Liver (tissue), 9 donors: ENCODE results near the gene TAF5L. TPM values are rescaled to one million over a fixed set of nuclear protein-coding genes. Genes with fewer than 3 reads are reported as not detected.

Experiments
- DNase-seq: peaks from one replicate; pipeline ENCODE4 v3.0.0-alpha.2; 2017; ENCODE audit warnings: low spot score
- H3K27ac ChIP-seq, 2 donors: one replicate each; pipeline ENCODE4 v1.7.0; 2013; ENCODE audit warnings: inconsistent platforms in 2 of 2, low read length in 2 of 2, control low read depth in 1 of 2, low read depth in 1 of 2, mild to moderate bottlenecking in 1 of 2
- H3K27me3 ChIP-seq, 4 donors: one replicate each; pipeline versions ENCODE4 v1.6.1 to v1.7.0; 2013; ENCODE audit warnings: low read length in 3 of 4, inconsistent platforms in 1 of 4, mild to moderate bottlenecking in 1 of 4, moderate library complexity in 1 of 4; ENCODE audit not compliant: control insufficient read depth in 4 of 4, insufficient read depth in 4 of 4
- H3K36me3 ChIP-seq, 4 donors: one replicate each; pipeline versions ENCODE4 v1.6.1 to v1.7.0; 2013; ENCODE audit warnings: low read length in 3 of 4, mild to moderate bottlenecking in 3 of 4, low read depth in 1 of 4, moderate library complexity in 1 of 4; ENCODE audit not compliant: control insufficient read depth in 4 of 4, insufficient read depth in 3 of 4
- H3K4me1 ChIP-seq, 4 donors: one replicate each; pipeline versions ENCODE4 v1.6.1 to v1.7.0; 2013; ENCODE audit warnings: low read length in 3 of 4, mild to moderate bottlenecking in 3 of 4, moderate library complexity in 1 of 4; ENCODE audit not compliant: control insufficient read depth in 4 of 4, insufficient read depth in 4 of 4
- H3K4me3 ChIP-seq, 3 donors: one replicate each; pipeline versions ENCODE4 v1.6.1 to v1.7.0; 2013; ENCODE audit warnings: low read length in 3 of 3, control low read depth in 1 of 3, low read depth in 1 of 3, mild to moderate bottlenecking in 1 of 3
- H3K9ac ChIP-seq, 2 donors: one replicate each; pipeline ENCODE4 v1.7.0; 2013; ENCODE audit warnings: low read length in 2 of 2, mild to moderate bottlenecking in 2 of 2, moderate library complexity in 2 of 2, control low read depth in 1 of 2, low read depth in 1 of 2
- H3K9me3 ChIP-seq, 4 donors: one replicate each; pipeline versions ENCODE4 v1.6.1 to v1.7.0; 2013; ENCODE audit warnings: low read length in 3 of 4; ENCODE audit not compliant: control insufficient read depth in 4 of 4
- CTCF ChIP-seq: fragments of 150-350 bp; IDR thresholded peaks from 2 replicates; pipeline ENCODE4 v1.5.1; 2017; ENCODE audit warnings: improper control_type of control experiment, low read depth, low read length; ENCODE audit not compliant: missing input control
- EGR1 ChIP-seq, 2 donors: IDR thresholded peaks; 2 replicates each; pipeline ENCODE4 v1.6.1; 2016 to 2018; ENCODE audit warnings: antibody characterized with exemption in 2 of 2, low read depth in 2 of 2
- FOXA1 ChIP-seq: IDR thresholded peaks from 2 replicates; pipeline ENCODE4 v1.6.1; 2016; ENCODE audit warnings: antibody characterized with exemption
- FOXA2 ChIP-seq: IDR thresholded peaks from 2 replicates; pipeline ENCODE4 v1.6.1; 2016; ENCODE audit warnings: antibody characterized with exemption
- GABPA ChIP-seq, 2 donors: IDR thresholded peaks in 1 of 2; conservative IDR thresholded peaks in 1 of 2; 2 replicates each; pipeline ENCODE4 v1.6.1; 2016; ENCODE audit warnings: antibody characterized with exemption in 2 of 2, mild to moderate bottlenecking in 1 of 2, moderate library complexity in 1 of 2
- HNF4A ChIP-seq, 2 donors: conservative IDR thresholded peaks; 2 replicates each; pipeline ENCODE4 v1.6.1; 2016; ENCODE audit warnings: antibody characterized with exemption in 2 of 2, mild to moderate bottlenecking in 2 of 2
- HNF4G ChIP-seq: IDR thresholded peaks from 2 replicates; pipeline ENCODE4 v1.6.1; 2016; ENCODE audit warnings: antibody characterized with exemption
- JUND ChIP-seq, 2 donors: IDR thresholded peaks; 2 replicates each; pipeline ENCODE4 v1.6.1; 2016; ENCODE audit warnings: antibody characterized with exemption in 2 of 2
- NR2F2 ChIP-seq: IDR thresholded peaks from 2 replicates; pipeline ENCODE4 v1.6.1; 2016; ENCODE audit warnings: antibody characterized with exemption
- RAD21 ChIP-seq, 2 donors: IDR thresholded peaks; 2 replicates each; pipeline ENCODE4 v1.6.1; 2016; ENCODE audit warnings: antibody characterized with exemption in 2 of 2, mild to moderate bottlenecking in 2 of 2
- REST ChIP-seq: IDR thresholded peaks from 2 replicates; pipeline ENCODE4 v1.6.1; 2016; ENCODE audit warnings: antibody characterized with exemption, mild to moderate bottlenecking
- RXRA ChIP-seq, 2 donors: IDR thresholded peaks; 2 replicates each; pipeline ENCODE4 v1.6.1; 2017 to 2018; ENCODE audit warnings: antibody characterized with exemption in 2 of 2, mild to moderate bottlenecking in 1 of 2
- SP1 ChIP-seq: IDR thresholded peaks from 2 replicates; pipeline ENCODE4 v1.6.1; 2018; ENCODE audit warnings: antibody characterized with exemption, mild to moderate bottlenecking
- TAF1 ChIP-seq: conservative IDR thresholded peaks from 2 replicates; pipeline ENCODE4 v1.6.1; 2016; ENCODE audit warnings: antibody characterized with exemption, mild to moderate bottlenecking
- YY1 ChIP-seq: IDR thresholded peaks from 2 replicates; pipeline ENCODE4 v1.6.1; 2016; ENCODE audit warnings: antibody characterized with exemption, mild to moderate bottlenecking
- WGBS: extraction: QIAGEN DNeasy Blood & Tissue Kit; methylation state at CpG from one replicate; pipeline ENCODE4 v1.1.7; 2013; 5-methylcytosine and 5-hydroxymethylcytosine counted together
- polyA plus RNA-seq, 2 donors: library from polyadenylated mRNA; stranded (reverse) in 1 of 2; unstranded in 1 of 2; fragments of 200-250 nt in 1 of 2; fragments of >200 nt in 1 of 2; fragmentation: Nextera tagmentation in 1 of 2; extraction: Ambion mirVana in 1 of 2; gene quantifications; one replicate each; pipeline versions ENCODE4 v1.2.1 to v1.2.3, GENCODE V29; 2013 to 2015
- total RNA-seq, 2 donors: library from RNA; depleted of rRNA; stranded (reverse); fragments of >200 nt; gene quantifications; one replicate each; pipeline ENCODE4 v1.2.3, GENCODE V29; 2014
- TF ChIP-seq, protein P1 (sequence below): IDR thresholded peaks from 2 replicates; pipeline ENCODE4 v1.6.1; 2016; ENCODE audit warnings: antibody characterized with exemption
- TF ChIP-seq, protein P2 (sequence below): IDR thresholded peaks from 2 replicates; pipeline ENCODE4 v1.6.1; 2016; ENCODE audit warnings: antibody characterized with exemption
- TF ChIP-seq, protein P3 (sequence below): IDR thresholded peaks from 2 replicates; pipeline ENCODE4 v1.6.1; 2016; ENCODE audit warnings: antibody characterized with exemption
- donor health status: healthy.
- donor health status: healthy.
- donor health status: healthy.
- donor health status: healthy.
- donor health status: healthy.

Gene TAF5L
- total and polyA plus RNA-seq, 4 donors = 1.8 to 16.2 (median 10.4) TPM

DNA sequence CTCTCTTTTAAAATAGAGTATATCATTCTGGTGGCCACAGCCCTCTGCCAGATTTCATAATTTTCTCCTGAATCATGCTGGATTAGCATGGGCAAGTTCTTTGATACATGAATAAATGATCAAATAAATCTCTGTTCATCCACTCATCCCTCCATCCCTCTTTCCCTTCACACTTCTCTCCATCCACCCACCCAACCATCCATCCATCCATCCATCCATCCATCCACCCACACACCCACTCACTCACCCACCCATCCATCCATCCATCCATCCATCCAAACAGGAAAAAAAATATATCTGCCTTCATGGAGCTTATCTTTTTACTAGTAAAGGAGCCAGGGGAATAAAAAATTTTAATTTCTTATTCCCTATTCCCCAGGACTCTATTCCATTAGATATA lies 49.5 kb upstream of the TAF5L start (continued):
- TF ChIP-seq CTCF (no peak), YY1 (no peak)

DNA sequence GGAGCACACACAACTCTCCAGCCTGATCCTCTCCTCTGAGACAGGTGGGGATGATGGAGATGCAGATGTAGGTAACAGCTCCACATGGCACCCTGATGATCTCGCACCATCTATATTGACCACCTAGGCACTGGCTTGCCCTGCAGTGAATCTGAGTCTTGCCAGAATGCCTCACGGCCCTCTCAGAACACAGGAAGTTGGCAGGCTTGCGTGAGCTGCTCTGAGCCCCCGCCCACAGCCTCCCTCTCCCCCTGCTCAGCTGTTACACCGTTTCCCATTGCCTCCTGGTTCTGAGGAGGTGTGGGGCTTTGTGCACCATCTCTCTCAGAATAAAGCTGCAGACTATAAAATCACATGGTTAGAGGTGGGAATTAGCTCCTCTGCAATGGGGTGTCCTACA lies 48.1 kb upstream of the TAF5L start:
- no peaks in the 10 kb centered on the region for H3K27me3 ChIP-seq
- no peak for DNase-seq
- no peak overlapping the region for H3K4me3 ChIP-seq
- no peak overlapping the region for H3K9ac ChIP-seq
- TF ChIP-seq RAD21 (IDR thresholded peaks at IDR 0.05) = no peak
- TF ChIP-seq FOXA2 = no peak
- TF ChIP-seq GABPA (IDR thresholded peaks at IDR 0.05 in 1 of 2, conservative IDR thresholded peaks at IDR 0.05 in 1 of 2) = no peak
- no peak for TF ChIP-seq FOXA1
- no peak for TF ChIP-seq HNF4A (conservative IDR thresholded peaks at IDR 0.05)
- TF ChIP-seq HNF4G = no peak
- TF ChIP-seq, protein P1, sequence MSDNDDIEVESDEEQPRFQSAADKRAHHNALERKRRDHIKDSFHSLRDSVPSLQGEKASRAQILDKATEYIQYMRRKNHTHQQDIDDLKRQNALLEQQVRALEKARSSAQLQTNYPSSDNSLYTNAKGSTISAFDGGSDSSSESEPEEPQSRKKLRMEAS = no peak
- TF ChIP-seq RXRA (IDR thresholded peaks at IDR 0.05) = no peak
- TF ChIP-seq, protein P2, sequence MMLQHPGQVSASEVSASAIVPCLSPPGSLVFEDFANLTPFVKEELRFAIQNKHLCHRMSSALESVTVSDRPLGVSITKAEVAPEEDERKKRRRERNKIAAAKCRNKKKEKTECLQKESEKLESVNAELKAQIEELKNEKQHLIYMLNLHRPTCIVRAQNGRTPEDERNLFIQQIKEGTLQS = no peak
- TF ChIP-seq EGR1 (IDR thresholded peaks at IDR 0.05; ENCODE audit: low read depth in 2 of 2) = no peak
- no peak for TF ChIP-seq REST
- TF ChIP-seq NR2F2 = no peak
- no peak for TF ChIP-seq JUND (IDR thresholded peaks at IDR 0.05)
- TF ChIP-seq, protein P3, sequence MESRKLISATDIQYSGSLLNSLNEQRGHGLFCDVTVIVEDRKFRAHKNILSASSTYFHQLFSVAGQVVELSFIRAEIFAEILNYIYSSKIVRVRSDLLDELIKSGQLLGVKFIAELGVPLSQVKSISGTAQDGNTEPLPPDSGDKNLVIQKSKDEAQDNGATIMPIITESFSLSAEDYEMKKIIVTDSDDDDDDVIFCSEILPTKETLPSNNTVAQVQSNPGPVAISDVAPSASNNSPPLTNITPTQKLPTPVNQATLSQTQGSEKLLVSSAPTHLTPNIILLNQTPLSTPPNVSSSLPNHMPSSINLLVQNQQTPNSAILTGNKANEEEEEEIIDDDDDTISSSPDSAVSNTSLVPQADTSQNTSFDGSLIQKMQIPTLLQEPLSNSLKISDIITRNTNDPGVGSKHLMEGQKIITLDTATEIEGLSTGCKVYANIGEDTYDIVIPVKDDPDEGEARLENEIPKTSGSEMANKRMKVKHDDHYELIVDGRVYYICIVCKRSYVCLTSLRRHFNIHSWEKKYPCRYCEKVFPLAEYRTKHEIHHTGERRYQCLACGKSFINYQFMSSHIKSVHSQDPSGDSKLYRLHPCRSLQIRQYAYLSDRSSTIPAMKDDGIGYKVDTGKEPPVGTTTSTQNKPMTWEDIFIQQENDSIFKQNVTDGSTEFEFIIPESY = no peak
- TF ChIP-seq CTCF = no peak
- no peak for TF ChIP-seq TAF1
- no peak for TF ChIP-seq YY1
- no peak for TF ChIP-seq SP1
- H3K9me3 ChIP-seq = no peaks in the 10 kb centered on the region
- H3K36me3 ChIP-seq = no peaks in the 10 kb centered on the region
- no peaks in the 10 kb centered on the region for H3K4me1 ChIP-seq
- 79% methylated on average over 5 of the region's 5 CpGs for WGBS
- H3K27ac ChIP-seq = no peak overlapping the region
